Lung (tissue), 12 donors: ENCODE data around the gene DPT. TPM values are rescaled to one million over a fixed set of nuclear protein-coding genes. Genes with fewer than 3 reads are reported as not detected.

Experiments
- ATAC-seq: fragments of 200-7000 bp; cut with Tn5 transposase; one replicate; pipeline ENCODE4 v1.9.1; 2020; ENCODE audit warnings: moderate number of reproducible peaks; ENCODE audit not compliant: insufficient read depth, low FRiP score
- DNase-seq, 3 donors: peaks; one replicate each; pipeline ENCODE4 v3.0.0-alpha.2; 2013 to 2017
- H3K27ac ChIP-seq, 2 donors: one replicate each; pipeline ENCODE4 v1.5.1; 2013; ENCODE audit warnings: mild to moderate bottlenecking in 2 of 2, moderate library complexity in 2 of 2, control low read depth in 1 of 2, inconsistent platforms in 1 of 2, low read depth in 1 of 2, low read length in 1 of 2
- H3K27me3 ChIP-seq, 3 donors: one replicate each; pipeline ENCODE4 v1.5.1; 2013; ENCODE audit warnings: low read length in 2 of 3; ENCODE audit not compliant: control insufficient read depth in 3 of 3, insufficient read depth in 3 of 3
- H3K36me3 ChIP-seq, 4 donors: one replicate each; pipeline ENCODE4 v1.5.1; 2013; ENCODE audit warnings: low read length in 4 of 4, mild to moderate bottlenecking in 1 of 4, moderate library complexity in 1 of 4; ENCODE audit not compliant: control insufficient read depth in 4 of 4, insufficient read depth in 4 of 4
- H3K4me1 ChIP-seq, 5 donors: one replicate each; pipeline ENCODE4 v1.5.1; 2013; ENCODE audit warnings: low read length in 5 of 5, mild to moderate bottlenecking in 2 of 5, moderate library complexity in 1 of 5; ENCODE audit not compliant: control insufficient read depth in 5 of 5, insufficient read depth in 5 of 5
- H3K4me3 ChIP-seq: one replicate; pipeline ENCODE4 v1.5.1; 2013; ENCODE audit warnings: mild to moderate bottlenecking, control low read depth, moderate library complexity
- H3K9ac ChIP-seq, 2 donors: one replicate each; pipeline ENCODE4 v1.5.1; 2013; ENCODE audit warnings: low read length in 2 of 2, control low read depth in 1 of 2; ENCODE audit not compliant: insufficient read depth in 1 of 2
- H3K9me3 ChIP-seq, 4 donors: one replicate each; pipeline ENCODE4 v1.5.1; 2013; ENCODE audit warnings: low read length in 3 of 4, mild to moderate bottlenecking in 1 of 4, moderate library complexity in 1 of 4; ENCODE audit not compliant: control insufficient read depth in 4 of 4, insufficient read depth in 3 of 4
- WGBS, 2 donors: extraction: QIAGEN DNeasy Blood & Tissue Kit; methylation state at CpG; one replicate each; pipeline ENCODE4 v1.1.7; 2013; 5-methylcytosine and 5-hydroxymethylcytosine counted together
- polyA plus RNA-seq, 2 donors: library from polyadenylated mRNA; stranded (reverse); fragments of 200-250 nt; gene quantifications; one replicate each; pipeline ENCODE4 v1.2.1, GENCODE V29; 2013
- total RNA-seq, 2 donors: library from RNA; depleted of rRNA in 1 of 2; stranded (reverse); fragments of >200 nt in 1 of 2; gene quantifications; one replicate each; pipeline ENCODE4 v1.2.1, GENCODE V29; 2014 to 2021
- TF ChIP-seq, protein P1 (sequence below): IDR thresholded peaks from 2 replicates; pipeline ENCODE4 v1.5.1; 2012; ENCODE audit warnings: mild to moderate bottlenecking; ENCODE audit errors: control extremely low read depth, extremely low read depth
- donor health status: control.
- donor health status: control.
- donor health status: Bipolar disorder and iron deficiency.
- donor health status: healthy.
- donor health status: DM: yes; HTN: yes; CAD: no.

The DPT gene
- total and polyA plus RNA-seq, 4 donors: 3.9 to 9.5 (median 6.4) TPM

- WGBS, 2 donors: 92 to 100% methylated on average over 2 of the region's 2 CpGs
- Histone ChIP-seq H3K4me1 (peaks cover 0 to 5% (median 1%) of the 10 kb centered on the region in 5 donors), H3K27me3 (no peaks in the 10 kb centered on the region), H3K9me3 (no peaks in the 10 kb centered on the region), H3K4me3 (no peak overlapping the region), H3K9ac (no peak overlapping the region), H3K36me3 (no peaks in the 10 kb centered on the region), H3K27ac (no peak overlapping the region)
- TF ChIP-seq, protein P1, sequence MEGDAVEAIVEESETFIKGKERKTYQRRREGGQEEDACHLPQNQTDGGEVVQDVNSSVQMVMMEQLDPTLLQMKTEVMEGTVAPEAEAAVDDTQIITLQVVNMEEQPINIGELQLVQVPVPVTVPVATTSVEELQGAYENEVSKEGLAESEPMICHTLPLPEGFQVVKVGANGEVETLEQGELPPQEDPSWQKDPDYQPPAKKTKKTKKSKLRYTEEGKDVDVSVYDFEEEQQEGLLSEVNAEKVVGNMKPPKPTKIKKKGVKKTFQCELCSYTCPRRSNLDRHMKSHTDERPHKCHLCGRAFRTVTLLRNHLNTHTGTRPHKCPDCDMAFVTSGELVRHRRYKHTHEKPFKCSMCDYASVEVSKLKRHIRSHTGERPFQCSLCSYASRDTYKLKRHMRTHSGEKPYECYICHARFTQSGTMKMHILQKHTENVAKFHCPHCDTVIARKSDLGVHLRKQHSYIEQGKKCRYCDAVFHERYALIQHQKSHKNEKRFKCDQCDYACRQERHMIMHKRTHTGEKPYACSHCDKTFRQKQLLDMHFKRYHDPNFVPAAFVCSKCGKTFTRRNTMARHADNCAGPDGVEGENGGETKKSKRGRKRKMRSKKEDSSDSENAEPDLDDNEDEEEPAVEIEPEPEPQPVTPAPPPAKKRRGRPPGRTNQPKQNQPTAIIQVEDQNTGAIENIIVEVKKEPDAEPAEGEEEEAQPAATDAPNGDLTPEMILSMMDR: no peak
- ATAC-seq (no peak), DNase-seq (no peak)
Measured at GRCh38 chr1:168760241-168760640, 31.2 kb upstream of the DPT start.

- Histone ChIP-seq H3K27ac (no peak overlapping the region), H3K27me3 (no peaks in the 10 kb centered on the region), H3K9me3 (no peaks in the 10 kb centered on the region), H3K36me3 (no peaks in the 10 kb centered on the region), H3K4me1 (peaks cover 0 to 6% (median 1%) of the 10 kb centered on the region in 5 donors), H3K9ac (no peak overlapping the region), H3K4me3 (no peak overlapping the region)
- no peak for ATAC-seq
- no peak for DNase-seq
- TF ChIP-seq, protein P1: no peak
- 63 to 71% methylated on average over 3 of the region's 3 CpGs for WGBS, 2 donors
Measured at GRCh38 chr1:168759077-168759476, 30.1 kb upstream of the DPT start.

DNA sequence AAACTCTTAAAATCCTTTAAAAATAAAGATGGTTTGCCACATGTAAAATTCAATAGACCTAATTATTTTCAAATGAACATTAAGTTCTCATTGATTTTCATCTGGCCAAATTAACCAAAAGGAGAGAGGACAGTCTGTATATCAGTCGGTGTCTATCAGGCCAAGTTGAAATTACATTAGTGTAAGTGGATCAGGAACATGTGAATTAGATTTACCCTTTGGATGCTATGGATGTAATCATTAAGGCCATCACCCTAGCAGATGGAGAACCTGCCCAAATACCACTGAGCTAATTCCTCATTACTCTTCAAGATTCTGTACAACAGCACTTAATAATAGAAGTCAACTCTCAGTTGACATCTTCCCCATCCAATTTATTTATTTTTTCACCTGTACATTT lies 29.5 kb upstream of the DPT start:
- 95 to 96% methylated on average over 1 of the region's 1 CpG for WGBS, 2 donors
- TF ChIP-seq, protein P1: no peak
- no peak for DNase-seq

DNA sequence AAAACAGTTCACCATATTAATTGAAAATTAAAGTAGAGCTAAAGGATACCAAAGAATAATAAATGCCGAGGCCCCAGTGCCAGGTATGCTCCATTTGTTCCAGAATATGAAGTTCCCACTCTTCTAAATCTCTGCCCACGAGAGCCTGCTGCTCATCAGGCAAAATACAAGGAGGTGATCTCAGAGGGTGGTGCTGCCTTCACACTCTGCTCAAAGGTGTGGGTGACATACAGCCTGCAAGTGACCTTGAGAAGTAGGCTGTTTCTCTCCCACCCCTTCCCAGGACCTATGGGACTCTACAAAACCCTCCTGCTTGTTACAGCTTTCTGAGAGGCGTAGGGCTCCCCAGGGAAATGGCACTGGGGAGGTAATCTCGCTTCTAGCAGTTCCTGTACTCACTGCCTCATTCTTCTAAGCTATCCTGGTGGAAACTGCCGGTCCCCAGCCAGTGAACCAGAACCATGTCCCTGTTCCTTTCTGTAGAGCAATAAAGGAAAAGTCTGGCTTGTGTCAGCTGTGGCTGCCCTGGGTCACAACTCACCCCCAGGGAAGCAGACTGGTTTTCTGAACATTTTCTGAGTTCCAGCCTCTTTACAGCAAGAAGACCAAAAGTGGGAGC lies 26.9 kb upstream of the DPT start:
- no peak for ATAC-seq
- no peak overlapping the region for H3K9ac ChIP-seq
- H3K9me3 ChIP-seq: no peaks in the 10 kb centered on the region
- no peak for DNase-seq
- no peaks in the 10 kb centered on the region for H3K27me3 ChIP-seq
- TF ChIP-seq, protein P1: no peak
- WGBS, 2 donors: 71 to 90% methylated on average over 5 of the region's 5 CpGs
- H3K4me1 ChIP-seq: peaks cover 0 to 17% (median 6%) of the 10 kb centered on the region in 5 donors
- no peak overlapping the region for H3K4me3 ChIP-seq
- H3K27ac ChIP-seq: no peak overlapping the region
- H3K36me3 ChIP-seq: no peaks in the 10 kb centered on the region

More for the DNA sequence above, 29.5 kb upstream of the DPT start:
- H3K36me3 ChIP-seq: no peaks in the 10 kb centered on the region
- H3K27ac ChIP-seq: no peak overlapping the region
- ATAC-seq: no peak
- H3K27me3 ChIP-seq: no peaks in the 10 kb centered on the region
- H3K9me3 ChIP-seq: no peaks in the 10 kb centered on the region
- H3K4me1 ChIP-seq: peaks cover 0 to 6% (median 0%) of the 10 kb centered on the region in 5 donors
- no peak overlapping the region for H3K4me3 ChIP-seq
- H3K9ac ChIP-seq: no peak overlapping the region
